ENCODE data around the gene GSC.
"Not testable (repeated sequence)": the region's sequence is repeated elsewhere in the genome, so short reads cannot be mapped to it uniquely, and the experiment has no call there.

The GSC gene

GRCh38 chr14:94769391-94770250, at the start of gene GSC:
GSC (minus strand) TSS chr14:94770113; CDS start chr14:94770015, 98 bp downstream.
- peak; percentile 43 to 84 for DNase-seq

GRCh38 chr14:94819531-94819930, 49.6 kb upstream of the GSC start:
- no peak for DNase-seq

DNA sequence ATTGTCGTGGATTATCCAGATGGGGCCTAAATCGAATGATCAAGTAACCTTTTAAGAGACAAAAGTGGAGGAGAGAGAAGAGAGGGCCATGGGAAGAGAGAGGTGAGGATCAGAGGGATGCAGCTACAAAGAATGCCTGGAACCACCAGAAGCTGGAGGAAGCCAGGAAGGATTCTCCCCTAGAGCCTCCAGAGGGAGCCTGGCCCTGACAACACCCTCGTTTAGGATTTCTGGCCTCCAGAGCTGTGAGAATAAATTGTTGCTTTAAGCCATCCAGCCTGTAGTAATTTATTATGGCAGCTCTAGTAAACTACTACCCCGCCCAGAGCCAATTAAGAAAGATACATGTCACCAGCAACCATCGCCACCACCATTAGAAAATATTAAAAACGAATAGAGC, 46.2 kb upstream of the GSC start:
- DNase-seq: peak in 1 of 2 experiments; percentile 12

DNA sequence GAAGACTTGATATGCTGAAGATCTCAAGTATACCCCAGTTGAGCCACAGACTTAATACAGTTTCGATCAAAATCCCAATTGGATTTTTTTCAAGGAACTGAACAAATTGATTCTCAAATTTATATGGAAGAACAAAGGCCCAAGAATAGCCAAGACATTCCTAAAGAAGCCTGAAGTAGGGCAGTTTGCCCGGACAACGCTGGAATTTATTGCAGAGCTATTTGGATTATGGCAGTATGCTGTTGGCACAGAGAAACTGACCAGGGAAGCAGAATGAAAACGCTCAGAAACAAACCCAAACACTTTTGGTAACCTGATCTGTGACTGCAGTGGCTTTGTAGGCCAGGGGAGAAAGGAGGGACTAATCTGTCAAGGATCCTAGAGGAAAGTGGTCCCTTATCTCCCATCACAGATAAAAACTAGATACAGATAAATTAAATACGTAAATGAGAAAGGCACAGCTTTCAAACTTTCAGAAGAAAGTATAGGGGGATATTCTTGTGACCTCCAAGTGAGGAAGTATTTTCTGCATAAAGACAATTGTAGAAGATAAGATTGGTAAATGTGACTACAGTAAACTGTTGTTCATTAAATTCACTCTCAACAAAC, 35.9 kb upstream of the GSC start:
- DNase-seq: peak; percentile 8 to 15

GRCh38 chr14:94801225-94801624, 31.3 kb upstream of the GSC start:
- no peak for DNase-seq

DNA sequence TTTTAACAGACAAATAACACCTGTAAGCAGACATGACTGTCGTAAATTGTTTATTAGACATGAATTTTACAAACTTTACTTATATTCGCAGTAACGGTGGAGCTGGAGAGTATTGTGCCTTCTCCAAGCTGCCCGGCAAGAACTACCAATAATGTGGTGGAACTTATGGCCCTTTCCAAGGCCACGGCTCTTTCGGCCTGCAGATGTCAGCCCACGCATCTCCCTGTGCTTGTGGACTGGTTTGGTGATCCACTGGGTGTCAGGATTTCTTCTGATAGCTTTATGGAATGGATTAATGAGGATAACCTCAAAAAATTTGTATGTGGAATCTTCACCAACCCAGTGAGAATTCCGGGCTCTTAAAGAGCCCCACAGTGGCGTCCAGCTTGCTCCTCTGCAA, 30.9 kb upstream of the GSC start:
- DNase-seq: not testable (repeated sequence)

DNA sequence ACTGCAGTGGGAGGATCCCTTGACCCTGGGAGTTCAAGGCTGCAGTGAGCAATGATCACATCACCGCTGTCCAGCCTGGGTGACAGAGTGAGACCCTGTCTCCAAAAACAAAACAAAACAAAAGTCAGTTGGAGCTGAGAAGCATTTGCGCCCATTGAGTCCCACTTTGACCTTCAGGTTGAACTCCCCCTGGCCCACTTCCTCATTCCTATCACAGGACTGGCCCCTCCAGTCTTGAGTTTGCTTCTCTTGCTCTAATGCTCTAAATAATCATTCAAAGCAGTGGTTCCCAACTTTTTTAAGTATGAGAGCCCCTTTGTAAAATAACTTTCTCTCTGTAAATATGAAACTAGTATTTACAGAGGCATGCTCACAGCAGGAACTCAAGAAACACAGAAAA, 28.0 kb upstream of the GSC start:
- DNase-seq: no peak

- no peak for DNase-seq
These were observed 26.4 kb upstream of the GSC start for GRCh38 chr14:94796278-94796677.

- no peak for DNase-seq
These were observed 25.5 kb upstream of the GSC start for GRCh38 chr14:94795372-94795771.

GRCh38 chr14:94793901-94794300, 24.0 kb upstream of the GSC start:
- DNase-seq: no peak

- no peak for DNase-seq
These were observed 17.7 kb upstream of the GSC start for GRCh38 chr14:94787655-94788054.

GRCh38 chr14:94787092-94787491, 17.2 kb upstream of the GSC start:
- DNase-seq: no peak

DNA sequence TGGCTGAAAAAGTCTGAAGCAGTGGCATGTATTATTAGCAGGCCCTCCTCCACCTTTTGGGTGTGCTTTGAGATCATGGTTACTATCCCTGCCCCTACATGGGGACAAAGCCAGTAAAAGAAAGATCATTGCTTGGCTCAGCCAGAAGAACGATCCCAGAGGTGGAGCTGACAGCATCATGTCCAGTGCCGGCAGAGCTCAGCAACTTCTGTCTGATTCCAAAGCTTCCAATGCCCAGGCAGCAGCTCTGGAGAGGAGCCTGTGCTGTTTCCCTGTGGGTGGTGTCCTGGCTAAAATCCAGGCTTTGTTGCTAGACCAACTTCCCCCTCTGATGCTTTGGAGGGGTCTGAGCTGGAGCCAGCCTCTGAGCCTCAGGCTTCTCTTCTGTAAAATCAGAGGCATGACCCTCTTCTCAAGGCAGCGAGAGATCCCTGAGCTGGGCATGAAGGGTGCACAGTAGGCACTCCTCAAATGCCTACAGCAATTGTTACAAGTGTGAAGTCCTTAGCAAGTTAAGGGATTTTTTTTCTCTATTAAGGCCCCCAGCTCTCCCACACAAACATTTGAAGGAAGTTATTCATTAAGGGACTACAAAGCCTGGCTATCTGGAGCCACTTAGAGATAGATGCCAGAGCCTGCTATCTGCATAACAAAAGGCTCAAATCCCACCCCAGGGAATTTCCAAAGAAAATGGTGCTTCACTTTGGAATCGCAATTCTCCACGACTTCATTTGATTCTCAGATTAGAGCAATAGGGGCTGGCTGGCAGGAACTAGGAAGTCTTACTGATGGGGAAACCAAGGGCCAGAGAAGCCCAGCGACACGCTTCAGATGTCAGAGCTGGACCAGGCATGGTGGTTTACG, 10.9 kb upstream of the GSC start:
- DNase-seq: no peak

GRCh38 chr14:94779713-94780112, 9.8 kb upstream of the GSC start:
- DNase-seq: no peak

GRCh38 chr14:94775871-94776210, 5.9 kb upstream of the GSC start:
- no peak for DNase-seq

- DNase-seq: no peak
These were observed 5.4 kb upstream of the GSC start for GRCh38 chr14:94775091-94775870.

GRCh38 chr14:94774344-94775090, 4.6 kb upstream of the GSC start:
- DNase-seq: no peak

GRCh38 chr14:94773655-94774343, 3.9 kb upstream of the GSC start:
- DNase-seq: no peak

GRCh38 chr14:94773061-94773648, 3.2 kb upstream of the GSC start:
- DNase-seq: peak; percentile 5 to 67

DNA sequence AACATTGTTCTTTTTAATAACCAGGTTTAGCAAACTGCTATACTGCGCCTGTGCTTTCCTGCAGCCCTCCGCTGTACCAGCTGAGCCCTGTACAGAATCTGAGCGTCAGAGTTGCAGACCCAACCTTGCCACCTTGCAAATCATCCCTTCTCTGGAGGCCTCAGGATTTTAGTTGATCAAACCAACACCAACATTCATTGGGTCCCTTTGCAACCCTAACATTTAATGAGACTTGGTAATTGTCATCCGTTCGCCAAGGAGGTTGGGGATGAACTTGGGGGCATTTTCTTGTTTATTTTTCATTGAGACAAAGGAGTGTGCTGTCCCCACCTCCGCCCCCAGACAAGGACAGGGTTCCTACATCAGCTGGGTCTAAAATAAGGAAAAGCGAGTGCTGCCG, 2.6 kb upstream of the GSC start:
- no peak for DNase-seq

DNA sequence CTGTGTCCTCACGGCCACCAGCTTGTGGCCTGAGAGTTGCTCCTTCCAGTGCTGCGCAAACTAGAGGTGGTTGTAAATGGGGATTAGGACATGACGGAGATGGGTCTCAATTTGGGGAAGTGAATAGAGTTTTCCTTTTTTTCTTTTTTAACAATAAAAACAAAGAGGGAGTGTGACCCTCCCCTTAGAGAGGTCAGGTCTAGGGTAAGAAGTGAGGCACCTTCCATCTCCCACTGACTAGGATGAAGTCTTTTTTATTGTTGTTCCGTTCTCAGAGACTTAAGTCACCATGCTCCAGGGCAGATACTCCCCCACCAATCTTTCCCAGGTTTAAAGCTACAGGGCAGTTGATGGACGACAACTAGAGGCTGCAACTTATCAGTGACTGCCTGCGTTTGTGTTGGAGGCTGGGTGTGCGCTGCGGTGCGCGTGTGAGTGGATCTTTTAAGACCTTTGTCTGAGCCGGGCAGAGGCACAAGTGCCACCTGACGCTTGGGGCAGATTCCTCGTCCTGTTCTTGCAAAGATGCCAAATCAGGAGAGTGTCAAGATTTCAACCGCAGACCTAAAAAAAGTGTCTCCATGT, 2.1 kb upstream of the GSC start:
- no peak for DNase-seq

Measured in NCI-H526 (cell line).